ENCODE results near the gene BANP. TPM values are rescaled to one million over a fixed set of nuclear protein-coding genes. Genes with fewer than 3 reads are reported as not detected.
A peak's percentile ranks its signal among the peaks of the same experiment; 100 is the strongest.

The BANP gene
- total and polyA plus RNA-seq, 4 donors: 10.3 to 56.6 (median 20.1) TPM

- no peak overlapping the region for H3K27ac ChIP-seq (ENCODE audit: low read depth in 1 of 2, low read length in 1 of 2)
- ATAC-seq (ENCODE audit: insufficient read depth, low FRiP score) (no peak), DNase-seq (no peak)
- H3K9ac ChIP-seq (ENCODE audit: insufficient read depth in 1 of 2, low read length in 2 of 2): no peak overlapping the region
- H3K4me3 ChIP-seq: no peak overlapping the region
- no peaks in the 10 kb centered on the region for H3K36me3 ChIP-seq (ENCODE audit: control insufficient read depth in 4 of 4, insufficient read depth in 4 of 4, low read length in 4 of 4)
- no peaks in the 10 kb centered on the region for H3K27me3 ChIP-seq (ENCODE audit: control insufficient read depth in 3 of 3, insufficient read depth in 3 of 3, low read length in 2 of 3)
- no peak for TF ChIP-seq CTCF (IDR thresholded peaks at IDR 0.05; ENCODE audit: control extremely low read depth, extremely low read depth)
- no peaks in the 10 kb centered on the region for H3K9me3 ChIP-seq (ENCODE audit: control insufficient read depth in 4 of 4, insufficient read depth in 3 of 4, low read length in 3 of 4)
- 64 to 73% methylated on average over 32 to 37 of the region's 37 CpGs for WGBS, 2 donors
- no peaks in the 10 kb centered on the region for H3K4me1 ChIP-seq (ENCODE audit: control insufficient read depth in 5 of 5, insufficient read depth in 5 of 5, low read length in 5 of 5)
Observed at GRCh38 chr16:87918866-87919680, 32.2 kb upstream of the BANP start.

GRCh38 chr16:87919681-87919994 lies 31.6 kb upstream of the BANP start:
- no peak overlapping the region for H3K4me3 ChIP-seq
- no peaks in the 10 kb centered on the region for H3K36me3 ChIP-seq (ENCODE audit: control insufficient read depth in 4 of 4, insufficient read depth in 4 of 4, low read length in 4 of 4)
- H3K27me3 ChIP-seq (ENCODE audit: control insufficient read depth in 3 of 3, insufficient read depth in 3 of 3, low read length in 2 of 3): no peaks in the 10 kb centered on the region
- no peak overlapping the region for H3K9ac ChIP-seq (ENCODE audit: insufficient read depth in 1 of 2, low read length in 2 of 2)
- H3K4me1 ChIP-seq (ENCODE audit: control insufficient read depth in 5 of 5, insufficient read depth in 5 of 5, low read length in 5 of 5): no peaks in the 10 kb centered on the region
- ATAC-seq (ENCODE audit: insufficient read depth, low FRiP score): no peak
- 83 to 91% methylated on average over 10 of the region's 10 CpGs for WGBS, 2 donors
- no peaks in the 10 kb centered on the region for H3K9me3 ChIP-seq (ENCODE audit: control insufficient read depth in 4 of 4, insufficient read depth in 3 of 4, low read length in 3 of 4)
- TF ChIP-seq CTCF (IDR thresholded peaks at IDR 0.05; ENCODE audit: control extremely low read depth, extremely low read depth): no peak
- peak in 1 of 3 donors; percentile 16 for DNase-seq
- no peak overlapping the region for H3K27ac ChIP-seq (ENCODE audit: low read depth in 1 of 2, low read length in 1 of 2)

- H3K36me3 ChIP-seq (ENCODE audit: control insufficient read depth in 4 of 4, insufficient read depth in 4 of 4, low read length in 4 of 4): no peaks in the 10 kb centered on the region
- no peak overlapping the region for H3K27ac ChIP-seq (ENCODE audit: low read depth in 1 of 2, low read length in 1 of 2)
- no peak for TF ChIP-seq CTCF (IDR thresholded peaks at IDR 0.05; ENCODE audit: control extremely low read depth, extremely low read depth)
- ATAC-seq (ENCODE audit: insufficient read depth, low FRiP score): no peak
- WGBS, 2 donors: 83 to 84% methylated on average over 13 of the region's 13 CpGs
- H3K27me3 ChIP-seq (ENCODE audit: control insufficient read depth in 3 of 3, insufficient read depth in 3 of 3, low read length in 2 of 3): peaks cover 0 to under 1% (median 0%) of the 10 kb centered on the region in 3 donors
- H3K9ac ChIP-seq (ENCODE audit: insufficient read depth in 1 of 2, low read length in 2 of 2): no peak overlapping the region
- H3K4me1 ChIP-seq (ENCODE audit: control insufficient read depth in 5 of 5, insufficient read depth in 5 of 5, low read length in 5 of 5): no peaks in the 10 kb centered on the region
- DNase-seq: no peak
- no peak overlapping the region for H3K4me3 ChIP-seq
- no peaks in the 10 kb centered on the region for H3K9me3 ChIP-seq (ENCODE audit: control insufficient read depth in 4 of 4, insufficient read depth in 3 of 4, low read length in 3 of 4)
Observed at GRCh38 chr16:87921236-87921773, 29.9 kb upstream of the BANP start.

Data from lung (tissue), 12 donors.